Choroid plexus epithelial cell (primary cell): ENCODE data around the gene MYOZ3.
A peak's percentile ranks its signal among the peaks of the same experiment; 100 is the strongest.

Experiments
- DNase-seq: peaks from one replicate; pipeline ENCODE4 v3.0.0-alpha.2; 2010; ENCODE audit warnings: low read depth
- H3K4me3 ChIP-seq: 2 replicates; pipeline ENCODE4 v1.5.1; 2011; ENCODE audit warnings: low read depth, mild to moderate bottlenecking, control low read depth, low read length, moderate library complexity
- CTCF ChIP-seq: conservative IDR thresholded peaks from 2 replicates; pipeline ENCODE4 v1.5.1; 2011; ENCODE audit warnings: low read depth, mild to moderate bottlenecking, control low read depth, inconsistent platforms, low read length, moderate library complexity

MYOZ3 gene

GRCh38 chr5:150642991-150643710, 17.9 kb upstream of the MYOZ3 start:
- H3K4me3 ChIP-seq = peak overlapping the region; percentile 58
- TF ChIP-seq CTCF = no peak
- DNase-seq = no peak

GRCh38 chr5:150644058-150644457, 17.0 kb upstream of the MYOZ3 start:
- TF ChIP-seq CTCF = no peak
- H3K4me3 ChIP-seq = no peak overlapping the region
- no peak for DNase-seq

GRCh38 chr5:150644514-150644913, 16.5 kb upstream of the MYOZ3 start:
- no peak for TF ChIP-seq CTCF
- no peak for DNase-seq
- no peak overlapping the region for H3K4me3 ChIP-seq

GRCh38 chr5:150645070-150645700, 15.9 kb upstream of the MYOZ3 start:
- no peak overlapping the region for H3K4me3 ChIP-seq
- no peak for TF ChIP-seq CTCF
- DNase-seq = peak; percentile 88

- no peak for DNase-seq
- TF ChIP-seq CTCF = no peak
- no peak overlapping the region for H3K4me3 ChIP-seq
Observed at GRCh38 chr5:150647275-150648251, 13.5 kb upstream of the MYOZ3 start.

GRCh38 chr5:150648294-150649107, 12.6 kb upstream of the MYOZ3 start:
- no peak for TF ChIP-seq CTCF
- DNase-seq = no peak
- H3K4me3 ChIP-seq = no peak overlapping the region
